Heart right ventricle (tissue), 16 donors: ENCODE data around the gene VAMP3. TPM values are rescaled to one million over a fixed set of nuclear protein-coding genes. Genes with fewer than 3 reads are reported as not detected.

Experiments used
- ATAC-seq, 8 donors: fragments of 200-7000 bp; cut with Tn5 transposase; one replicate each; pipeline ENCODE4 v1.9.1; 2020; ENCODE audit warnings: mild to moderate bottlenecking in 8 of 8, moderate library complexity in 8 of 8, moderate number of reproducible peaks in 1 of 8
- DNase-seq, 2 donors: peaks; one replicate each; pipeline ENCODE4 v3.0.0-alpha.2; 2020
- H3K27ac ChIP-seq, 10 donors: fragments of 200-600 bp; sonication (generic) in 2 of 10; one replicate each; pipeline versions ENCODE4 v1.5.0 to v1.8.0; 2020 to 2022; ENCODE audit warnings: mild to moderate bottlenecking in 3 of 10
- H3K27me3 ChIP-seq, 7 donors: fragments of 200-600 bp; one replicate each; pipeline ENCODE4 v1.8.0; 2021 to 2022; ENCODE audit warnings: mild to moderate bottlenecking in 2 of 7
- H3K36me3 ChIP-seq, 9 donors: fragments of 200-600 bp; sonication (generic) in 1 of 9; one replicate each; pipeline versions ENCODE4 v1.5.0 to v1.8.0; 2020 to 2022; ENCODE audit warnings: mild to moderate bottlenecking in 2 of 9
- H3K4me1 ChIP-seq, 9 donors: fragments of 200-600 bp; sonication (generic) in 1 of 9; one replicate each; pipeline versions ENCODE4 v1.5.0 to v1.8.0; 2020 to 2022; ENCODE audit warnings: mild to moderate bottlenecking in 4 of 9
- H3K4me3 ChIP-seq, 10 donors: fragments of 200-600 bp; sonication (generic) in 2 of 10; one replicate each; pipeline versions ENCODE4 v1.5.0 to v1.8.0; 2020 to 2022; ENCODE audit warnings: mild to moderate bottlenecking in 7 of 10, moderate library complexity in 2 of 10
- H3K9me3 ChIP-seq, 11 donors: fragments of 200-600 bp in 10 of 11; sonication (generic) in 2 of 11; one replicate each; pipeline versions ENCODE4 v1.5.0 to v1.8.0; 2013 to 2022; ENCODE audit warnings: mild to moderate bottlenecking in 2 of 11, control low read depth in 1 of 11, moderate library complexity in 1 of 11
- WGBS, 2 donors: extraction: QIAGEN DNeasy Blood & Tissue Kit; methylation state at CpG; one replicate each; pipeline ENCODE4 v1.1.7; 2013; ENCODE audit warnings: inconsistent platforms in 1 of 2; 5-methylcytosine and 5-hydroxymethylcytosine counted together
- intact Hi-C, 10 donors: fragments of 100-400 bp; cut with DNase I; formaldehyde crosslinking; loops; one replicate each; pipeline versions ENCODE4 v1.11.1 to v1.14.2; 2022
- polyA plus RNA-seq, 2 donors: library from polyadenylated mRNA; stranded (reverse); fragments of 200-250 nt; gene quantifications; one replicate each; pipeline ENCODE4 v1.2.3, GENCODE V29; 2013
- total RNA-seq, 10 donors: library from RNA; stranded (reverse); fragmentation: NEBNext Ultra II Directional in 3 of 10; extraction: Animal tissue kit (Norgen Biotek cat#: 25700) in 3 of 10; gene quantifications; one replicate each; pipeline versions ENCODE4 v1.2.1 to v1.2.4, GENCODE V29; 2021 to 2023
- TF ChIP-seq, protein P1 (sequence below), 9 donors: fragments of 200-600 bp; sonication (generic) in 2 of 9; IDR thresholded peaks; one replicate each; pipeline versions ENCODE4 v1.5.0 to v1.8.0; 2021 to 2022; ENCODE audit warnings: antibody characterized with exemption in 9 of 9, mild to moderate bottlenecking in 5 of 9, moderate library complexity in 1 of 9
- donor health status: Arrhythmogenic right ventricular cardiomyopathy.
- donor health status: ischemic (EF 13 %, LVEDD 7.1; RV severe dilation, severe dysfunction).
- donor health status: healthy with polysubstance abuse.
- donor health status: DM: no; HTN: yes; CAD: no.
- donor health status: DM: no; HTN: no; CAD: no.
- donor health status: ischemic (EF 25% LVEDD 6.9; RV normal size, moderate dysfunction).
- donor health status: ischemic (EF 25% LVEDD 5.7; RV mildly dilated, moderate dysfunction).
- donor health status: healthy.
- donor health status: DM: yes; HTN: yes; CAD: no.
- donor health status: Ischemic cardiomyopathy.
- donor health status: ischemic (EF 35%, LVEDD 5.7; RV mildly dilated, moderate dysfunction).
- donor health status: nonischemic (EF 11% LVEDD 7.7; RV severe dilation, severe dysfunction).
- donor health status: DM: yes; HTN: yes; CAD: no.
- donor health status: PGD.
- donor health status: ischemic (EF 29% LVEDD 5.4; RV normal size, mild dysfunction).
- donor health status: nonischemic (EF 23%, LVEDD 6.1; RV moderate dilation, normal function).

VAMP3 gene
- total and polyA plus RNA-seq, 12 donors = 48.7 to 88.4 (median 75.2) TPM

DNA sequence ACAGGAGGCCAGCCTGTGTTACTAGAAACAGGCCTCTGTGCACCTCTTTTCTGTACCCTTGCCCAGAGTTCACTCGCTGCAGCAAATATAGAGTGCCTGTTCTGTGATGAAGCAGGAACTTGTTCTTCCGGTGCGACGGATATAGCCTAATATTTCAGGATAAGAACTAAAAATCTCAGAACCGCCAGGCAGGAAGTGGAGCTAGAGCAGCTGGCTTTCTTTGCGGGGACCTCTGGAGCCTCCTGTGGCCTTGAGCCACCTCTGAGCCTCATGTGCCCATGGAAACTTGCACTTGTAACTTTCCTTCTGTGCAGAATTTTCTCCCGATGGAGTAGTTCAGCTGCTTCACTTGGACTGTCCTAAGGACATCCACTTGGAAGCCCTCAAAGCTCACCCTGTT is 44.5 kb upstream of the VAMP3 start:
- intact Hi-C loops = no loop called here
- peak; percentile 11 to 78 (median 62) for ATAC-seq
- 25 to 45% methylated on average over 7 of the region's 7 CpGs for WGBS, 2 donors

DNA sequence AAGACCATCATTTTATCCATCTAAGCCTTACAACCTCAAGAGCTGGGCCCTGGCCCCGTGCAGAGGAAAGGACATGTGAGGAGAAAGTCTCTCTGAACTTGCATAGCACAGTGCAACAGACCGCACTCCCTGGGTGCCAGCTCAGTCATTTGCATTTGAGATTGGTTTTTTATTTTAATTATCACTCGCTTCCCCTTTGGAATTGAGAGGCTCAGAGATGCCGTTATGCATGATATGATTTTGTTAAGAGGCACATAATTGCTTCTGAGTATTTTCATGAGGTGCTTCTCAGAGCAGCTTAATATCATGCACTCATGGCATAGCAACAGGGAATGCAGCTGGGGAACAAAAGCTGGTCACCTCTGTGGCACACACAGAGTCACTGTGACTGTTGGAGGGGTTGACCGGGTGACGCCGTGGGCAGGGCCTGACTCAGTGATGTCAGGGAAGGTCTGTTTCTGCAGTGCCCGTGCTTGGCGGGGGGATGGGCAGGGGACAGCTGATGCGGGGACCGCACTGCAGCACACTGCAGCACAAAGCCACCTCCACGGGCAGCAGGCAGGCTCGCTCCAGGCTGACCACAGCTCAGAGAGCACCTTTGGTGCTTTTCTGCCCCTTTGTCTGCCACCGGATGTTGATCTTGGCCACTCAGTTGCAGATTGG is 43.2 kb upstream of the VAMP3 start:
- Histone ChIP-seq H3K36me3 (no peaks in the 10 kb centered on the region), H3K27ac (no peak overlapping the region), H3K4me1 (peaks cover 0 to 29% (median 14%) of the 10 kb centered on the region in 9 donors), H3K27me3 (no peaks in the 10 kb centered on the region), H3K9me3 (no peaks in the 10 kb centered on the region), H3K4me3 (no peak overlapping the region)
- TF ChIP-seq, protein P1, sequence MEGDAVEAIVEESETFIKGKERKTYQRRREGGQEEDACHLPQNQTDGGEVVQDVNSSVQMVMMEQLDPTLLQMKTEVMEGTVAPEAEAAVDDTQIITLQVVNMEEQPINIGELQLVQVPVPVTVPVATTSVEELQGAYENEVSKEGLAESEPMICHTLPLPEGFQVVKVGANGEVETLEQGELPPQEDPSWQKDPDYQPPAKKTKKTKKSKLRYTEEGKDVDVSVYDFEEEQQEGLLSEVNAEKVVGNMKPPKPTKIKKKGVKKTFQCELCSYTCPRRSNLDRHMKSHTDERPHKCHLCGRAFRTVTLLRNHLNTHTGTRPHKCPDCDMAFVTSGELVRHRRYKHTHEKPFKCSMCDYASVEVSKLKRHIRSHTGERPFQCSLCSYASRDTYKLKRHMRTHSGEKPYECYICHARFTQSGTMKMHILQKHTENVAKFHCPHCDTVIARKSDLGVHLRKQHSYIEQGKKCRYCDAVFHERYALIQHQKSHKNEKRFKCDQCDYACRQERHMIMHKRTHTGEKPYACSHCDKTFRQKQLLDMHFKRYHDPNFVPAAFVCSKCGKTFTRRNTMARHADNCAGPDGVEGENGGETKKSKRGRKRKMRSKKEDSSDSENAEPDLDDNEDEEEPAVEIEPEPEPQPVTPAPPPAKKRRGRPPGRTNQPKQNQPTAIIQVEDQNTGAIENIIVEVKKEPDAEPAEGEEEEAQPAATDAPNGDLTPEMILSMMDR (IDR thresholded peaks at IDR 0.05) = no peak
- ATAC-seq = no peak
- 84 to 85% methylated on average over 14 of the region's 14 CpGs for WGBS, 2 donors
- intact Hi-C loops = no loop called here
- DNase-seq = no peak

More for the DNA sequence above, 44.5 kb upstream of the VAMP3 start:
- H3K27me3 ChIP-seq = no peaks in the 10 kb centered on the region
- peak overlapping the region in 7 of 10 donors; percentile 11 to 52 (median 37) for H3K27ac ChIP-seq
- TF ChIP-seq, protein P1 (IDR thresholded peaks at IDR 0.05) = peak in 1 of 9 donors; percentile 11
- peak in 1 of 2 donors; percentile 42 for DNase-seq
- H3K36me3 ChIP-seq = no peaks in the 10 kb centered on the region
- no peak overlapping the region for H3K4me3 ChIP-seq
- H3K4me1 ChIP-seq = peaks cover 0 to 41% (median 17%) of the 10 kb centered on the region in 9 donors
- no peaks in the 10 kb centered on the region for H3K9me3 ChIP-seq

DNA sequence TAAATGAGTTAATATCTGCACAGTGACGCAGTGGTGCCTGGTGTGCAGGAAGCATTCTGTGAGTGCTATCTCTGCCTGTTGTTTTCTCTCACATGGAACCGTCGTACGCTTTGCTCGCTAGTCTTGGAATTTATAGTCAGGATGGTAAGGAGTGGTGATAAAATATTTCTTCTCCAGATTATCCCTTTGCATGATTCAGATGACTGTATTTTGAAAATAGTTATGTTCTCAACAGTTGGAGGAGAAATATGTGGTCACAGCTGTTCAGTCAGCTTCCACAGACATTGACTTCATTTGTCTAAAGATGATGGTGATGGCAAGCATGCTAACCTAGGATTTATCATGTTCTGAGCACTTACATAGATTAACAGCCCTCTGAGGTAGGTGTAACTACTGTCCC is 41.3 kb upstream of the VAMP3 start:
- H3K9me3 ChIP-seq = no peaks in the 10 kb centered on the region
- intact Hi-C loops = loop anchor here in 1 of 10 donors (5.0 kb wide), 1 partner anchor 47 kb away; no protein-coding TSS in a partner anchor
- no peak overlapping the region for H3K4me3 ChIP-seq
- no peak for ATAC-seq
- 94 to 95% methylated on average over 5 of the region's 5 CpGs for WGBS, 2 donors
- H3K27ac ChIP-seq = no peak overlapping the region
- peaks cover 0 to 8% (median 0%) of the 10 kb centered on the region in 9 donors for H3K36me3 ChIP-seq
- no peaks in the 10 kb centered on the region for H3K27me3 ChIP-seq
- DNase-seq = no peak
- H3K4me1 ChIP-seq = peaks cover 0 to 29% (median 14%) of the 10 kb centered on the region in 9 donors
- TF ChIP-seq, protein P1 (IDR thresholded peaks at IDR 0.05) = no peak

DNA sequence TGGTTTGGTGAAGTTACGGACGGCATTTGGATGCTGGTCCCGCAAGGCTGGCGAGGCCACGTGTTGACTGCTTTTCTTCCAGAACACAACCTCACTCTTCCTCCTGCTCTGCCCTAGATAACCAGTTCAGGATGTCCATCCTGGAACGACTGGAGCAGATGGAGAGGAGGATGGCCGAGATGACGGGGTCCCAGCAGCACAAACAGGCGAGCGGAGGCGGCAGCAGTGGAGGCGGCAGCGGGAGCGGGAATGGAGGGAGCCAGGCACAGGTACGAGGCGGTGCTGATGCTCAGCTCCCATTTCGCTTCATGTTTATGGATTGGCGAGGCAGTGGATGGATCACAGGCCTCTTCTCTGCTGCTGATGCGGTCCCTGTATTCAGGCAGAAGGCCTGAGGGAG is 38.8 kb upstream of the VAMP3 start:
- no peak for DNase-seq
- no peak overlapping the region for H3K4me3 ChIP-seq
- H3K27ac ChIP-seq = no peak overlapping the region
- no peaks in the 10 kb centered on the region for H3K9me3 ChIP-seq
- peaks cover 0 to 10% (median 0%) of the 10 kb centered on the region in 9 donors for H3K4me1 ChIP-seq
- TF ChIP-seq, protein P1 (IDR thresholded peaks at IDR 0.05) = no peak
- H3K27me3 ChIP-seq = no peaks in the 10 kb centered on the region
- 92 to 93% methylated on average over 19 of the region's 19 CpGs for WGBS, 2 donors
- peaks cover 0 to 20% (median 5%) of the 10 kb centered on the region in 9 donors for H3K36me3 ChIP-seq
- intact Hi-C loops = loop anchor here in 1 of 10 donors (5.0 kb wide), 1 partner anchor 50 kb away; no protein-coding TSS in a partner anchor
- no peak for ATAC-seq
